OCI-LY7 (cell line): ENCODE results near the gene FAM107B. TPM values are rescaled to one million over a fixed set of nuclear protein-coding genes. Genes with fewer than 3 reads are reported as not detected.

Experiments used
- BruUV-seq: library from RNA; stranded (reverse); fragments of 400-500 nt; replicated peaks from 2 replicates; lab custom pipeline; 2021; lab: Mats Ljungman, UMichigan
- CTCF ChIA-PET: fragments of 300-600 bp; sonication (Branson Sonifier 250); formaldehyde crosslinking; loops from one replicate; lab custom pipeline; 2022; ENCODE audit warnings: antibody characterized with exemption; ENCODE audit not compliant: unreplicated experiment; lab: Charles Lee
- POLR2A ChIA-PET: fragments of 300-600 bp; sonication (Branson Sonifier 250); formaldehyde crosslinking; loops from one replicate; lab custom pipeline; 2022; ENCODE audit warnings: antibody characterized with exemption; lab: Charles Lee
- DNase-seq: peaks from one replicate; pipeline ENCODE4 v3.0.0-alpha.2; 2015; ENCODE audit warnings: low spot score
- H2AFZ ChIP-seq: fragments of 200-600 bp; sonication (generic), shearing (Covaris generic); 2 replicates; pipeline ENCODE4 v1.6.1; 2014; ENCODE audit warnings: mild to moderate bottlenecking, antibody characterized with exemption, low read length, moderate library complexity
- H3K27ac ChIP-seq: fragments of 200-600 bp; sonication (generic); 2 replicates; pipeline ENCODE4 v1.5.1; 2014; ENCODE audit warnings: mixed run types, low read depth, mild to moderate bottlenecking, moderate library complexity, low read length, inconsistent platforms; ENCODE audit not compliant: poor library complexity, severe bottlenecking
- H3K36me3 ChIP-seq: fragments of 200-600 bp; sonication (generic); 2 replicates; pipeline ENCODE4 v1.6.1; 2014; ENCODE audit warnings: mild to moderate bottlenecking, antibody characterized with exemption, low read length, moderate library complexity, mixed read lengths; ENCODE audit not compliant: insufficient read depth
- H3K4me1 ChIP-seq: fragments of 200-600 bp; sonication (generic); 2 replicates; pipeline ENCODE4 v1.5.1; 2014; ENCODE audit warnings: mild to moderate bottlenecking, low read length; ENCODE audit not compliant: insufficient read depth, poor library complexity, severe bottlenecking
- H3K4me2 ChIP-seq: fragments of 200-600 bp; sonication (generic); 2 replicates; pipeline ENCODE4 v1.6.1; 2014; ENCODE audit warnings: mild to moderate bottlenecking, low read length
- H3K4me3 ChIP-seq: fragments of 200-600 bp; sonication (generic); 2 replicates; pipeline ENCODE4 v1.5.1; 2014; ENCODE audit warnings: mild to moderate bottlenecking, low read depth, low read length; ENCODE audit not compliant: poor library complexity, severe bottlenecking
- H3K79me2 ChIP-seq: fragments of 200-600 bp; sonication (generic); 2 replicates; pipeline ENCODE4 v1.6.1; 2016; ENCODE audit warnings: low read depth, mild to moderate bottlenecking, low read length, moderate library complexity, mixed read lengths; ENCODE audit not compliant: insufficient read depth
- H3K9me2 ChIP-seq: fragments of 200-600 bp; sonication (generic); 2 replicates; pipeline ENCODE4 v1.6.1; 2016; ENCODE audit warnings: mild to moderate bottlenecking, low read length, mixed read lengths; ENCODE audit not compliant: insufficient read depth
- H3K9me3 ChIP-seq: fragments of 200-600 bp; sonication (generic); 2 replicates; pipeline ENCODE4 v1.6.1; 2014; ENCODE audit warnings: mild to moderate bottlenecking, mixed run types, low read length, mixed read lengths
- H4K20me1 ChIP-seq: fragments of 200-600 bp; sonication (generic); 2 replicates; pipeline ENCODE4 v1.6.1; 2014; ENCODE audit warnings: mild to moderate bottlenecking, antibody characterized with exemption, low read length, moderate library complexity, mixed read lengths; ENCODE audit not compliant: insufficient read depth
- EZH2phosphoT487 ChIP-seq: fragments of 200-600 bp; sonication (generic); IDR thresholded peaks from 2 replicates; pipeline ENCODE4 v1.6.1; 2018; ENCODE audit warnings: low read depth, borderline replicate concordance, mild to moderate bottlenecking, mixed run types, antibody characterized with exemption, low read length, moderate library complexity, mixed read lengths
- intact Hi-C: fragments of 100-400 bp; cut with micrococcal nuclease; formaldehyde crosslinking; loops from one replicate; pipeline ENCODE4 v1.10.0; 2022; ENCODE audit not compliant: unreplicated experiment
- total RNA-seq, 2 experiments: library from RNA; depleted of rRNA in 1 of 2; stranded (reverse); fragments of >200 nt in 1 of 2; shearing (Covaris generic) in 1 of 2; gene quantifications; 2 replicates each; pipeline ENCODE4 v1.2.3, GENCODE V29; 2014 to 2022
- TF ChIP-seq, protein P1 (sequence below): fragments of 200-600 bp; sonication (generic); conservative IDR thresholded peaks from 2 replicates; pipeline ENCODE4 v1.5.1; 2014; ENCODE audit warnings: mild to moderate bottlenecking, antibody characterized with exemption, low read length, moderate library complexity, mixed read lengths

FAM107B gene
- total RNA-seq, 2 experiments from 2014 or later = 114 to 398 TPM

DNA sequence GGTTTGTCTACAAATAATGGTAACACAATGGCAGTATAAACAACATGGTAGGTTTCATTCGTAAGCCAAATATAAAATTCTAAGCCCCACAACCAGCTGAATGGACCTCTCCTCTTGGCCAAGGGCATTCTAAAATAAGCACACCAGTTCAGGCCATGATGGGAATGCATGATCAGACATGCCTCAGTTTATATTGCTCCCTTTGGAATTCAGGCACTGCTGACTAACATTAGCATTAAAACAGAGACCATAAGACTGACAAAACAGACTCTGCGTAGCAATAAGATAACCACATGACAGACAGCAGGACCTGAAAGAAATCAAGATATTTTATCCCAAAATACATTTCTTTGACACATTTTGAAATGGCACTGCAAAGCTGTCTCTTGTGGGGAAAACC is 125.8 kb downstream of the FAM107B start:
- Histone ChIP-seq H3K79me2 (no peaks in the 10 kb centered on the region), H3K4me1 (peaks cover 85% of the 10 kb centered on the region), H2AFZ (peak overlapping the region; percentile 74; the same call in 1 of the 2 replicates), H3K4me3 (peak overlapping the region; percentile 56), H4K20me1 (no peaks in the 10 kb centered on the region), H3K27ac (peak overlapping the region; percentile 90), H3K4me2 (peak overlapping the region; percentile 93), H3K9me3 (no peaks in the 10 kb centered on the region), H3K9me2 (no peaks in the 10 kb centered on the region), H3K36me3 (no peaks in the 10 kb centered on the region)
- no peak for DNase-seq
- TF ChIP-seq, protein P1, sequence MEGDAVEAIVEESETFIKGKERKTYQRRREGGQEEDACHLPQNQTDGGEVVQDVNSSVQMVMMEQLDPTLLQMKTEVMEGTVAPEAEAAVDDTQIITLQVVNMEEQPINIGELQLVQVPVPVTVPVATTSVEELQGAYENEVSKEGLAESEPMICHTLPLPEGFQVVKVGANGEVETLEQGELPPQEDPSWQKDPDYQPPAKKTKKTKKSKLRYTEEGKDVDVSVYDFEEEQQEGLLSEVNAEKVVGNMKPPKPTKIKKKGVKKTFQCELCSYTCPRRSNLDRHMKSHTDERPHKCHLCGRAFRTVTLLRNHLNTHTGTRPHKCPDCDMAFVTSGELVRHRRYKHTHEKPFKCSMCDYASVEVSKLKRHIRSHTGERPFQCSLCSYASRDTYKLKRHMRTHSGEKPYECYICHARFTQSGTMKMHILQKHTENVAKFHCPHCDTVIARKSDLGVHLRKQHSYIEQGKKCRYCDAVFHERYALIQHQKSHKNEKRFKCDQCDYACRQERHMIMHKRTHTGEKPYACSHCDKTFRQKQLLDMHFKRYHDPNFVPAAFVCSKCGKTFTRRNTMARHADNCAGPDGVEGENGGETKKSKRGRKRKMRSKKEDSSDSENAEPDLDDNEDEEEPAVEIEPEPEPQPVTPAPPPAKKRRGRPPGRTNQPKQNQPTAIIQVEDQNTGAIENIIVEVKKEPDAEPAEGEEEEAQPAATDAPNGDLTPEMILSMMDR = no peak
- TF ChIP-seq EZH2phosphoT487 = no peak
- BruUV-seq = no TSS peak
- POLR2A ChIA-PET = interaction anchor here (1.0 to 3.6 kb wide), 3 partner anchors 9 to 91 kb away, joined by 3 to 24 read pairs (median 4); no protein-coding TSS in a partner anchor
- CTCF ChIA-PET = interaction anchor here (1.0 kb wide), 1 partner anchor 10 kb away, joined by 5 read pairs; no protein-coding TSS in a partner anchor
- intact Hi-C loops = loop anchor here (1.0 to 5.0 kb wide), 4 partner anchors 10 to 92 kb away; no protein-coding TSS in a partner anchor

DNA sequence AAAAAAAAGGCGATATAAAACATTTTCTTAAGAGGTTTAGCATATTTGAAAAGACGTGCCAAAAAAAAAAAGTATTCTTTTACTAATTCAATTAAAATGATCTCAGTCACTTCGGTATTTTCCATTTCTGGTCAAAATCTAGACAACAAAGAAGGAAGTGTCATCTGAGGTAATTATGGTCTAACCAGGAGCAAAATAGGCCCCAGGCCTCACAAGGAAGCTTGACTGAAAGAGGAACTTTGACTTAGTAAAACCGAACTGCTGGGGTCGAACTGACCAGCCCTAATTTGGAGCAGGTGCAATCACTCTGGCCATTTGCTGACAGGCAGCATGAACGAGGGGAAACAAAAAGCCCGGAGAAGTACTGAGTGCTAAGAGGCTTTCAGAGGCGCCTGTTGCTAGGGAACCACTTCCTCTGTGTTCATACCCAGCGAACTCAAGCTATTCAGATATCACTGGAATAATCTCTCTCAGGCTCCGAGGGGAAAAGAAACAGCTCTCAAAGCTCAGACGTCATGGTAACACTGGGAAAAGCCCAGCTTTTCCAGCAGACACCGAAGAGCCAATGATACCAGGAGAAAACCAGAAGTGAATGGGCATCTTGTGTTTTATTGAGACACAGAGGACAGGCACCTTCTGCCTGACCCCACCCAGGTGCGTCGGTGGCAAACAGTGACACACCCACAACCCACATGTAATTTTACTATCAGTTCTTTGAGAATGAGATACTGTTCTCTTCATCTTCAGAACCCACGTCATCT is 126.5 kb downstream of the FAM107B start:
- BruUV-seq = no TSS peak
- Histone ChIP-seq H3K9me2 (no peaks in the 10 kb centered on the region), H3K36me3 (no peaks in the 10 kb centered on the region), H2AFZ (peak overlapping the region; percentile 74), H3K27ac (peak overlapping the region; percentile 90), H4K20me1 (no peaks in the 10 kb centered on the region), H3K79me2 (no peaks in the 10 kb centered on the region), H3K4me1 (peaks cover 80% of the 10 kb centered on the region), H3K4me3 (peak overlapping the region; percentile 56), H3K9me3 (no peaks in the 10 kb centered on the region), H3K4me2 (peak overlapping the region; percentile 93)
- no peak for TF ChIP-seq EZH2phosphoT487
- ChIA-PET POLR2A (interaction anchor here (0.5 to 3.6 kb wide), 9 partner anchors 10 to 189 kb away, joined by 3 to 24 read pairs (median 4); no protein-coding TSS in a partner anchor), CTCF (interaction anchor here (1.0 kb wide), 1 partner anchor 9 kb away, joined by 5 read pairs; no protein-coding TSS in a partner anchor)
- intact Hi-C loops = loop anchor here (1.0 to 5.0 kb wide), 4 partner anchors 11 to 93 kb away; no protein-coding TSS in a partner anchor
- peak; percentile 94 for DNase-seq

DNA sequence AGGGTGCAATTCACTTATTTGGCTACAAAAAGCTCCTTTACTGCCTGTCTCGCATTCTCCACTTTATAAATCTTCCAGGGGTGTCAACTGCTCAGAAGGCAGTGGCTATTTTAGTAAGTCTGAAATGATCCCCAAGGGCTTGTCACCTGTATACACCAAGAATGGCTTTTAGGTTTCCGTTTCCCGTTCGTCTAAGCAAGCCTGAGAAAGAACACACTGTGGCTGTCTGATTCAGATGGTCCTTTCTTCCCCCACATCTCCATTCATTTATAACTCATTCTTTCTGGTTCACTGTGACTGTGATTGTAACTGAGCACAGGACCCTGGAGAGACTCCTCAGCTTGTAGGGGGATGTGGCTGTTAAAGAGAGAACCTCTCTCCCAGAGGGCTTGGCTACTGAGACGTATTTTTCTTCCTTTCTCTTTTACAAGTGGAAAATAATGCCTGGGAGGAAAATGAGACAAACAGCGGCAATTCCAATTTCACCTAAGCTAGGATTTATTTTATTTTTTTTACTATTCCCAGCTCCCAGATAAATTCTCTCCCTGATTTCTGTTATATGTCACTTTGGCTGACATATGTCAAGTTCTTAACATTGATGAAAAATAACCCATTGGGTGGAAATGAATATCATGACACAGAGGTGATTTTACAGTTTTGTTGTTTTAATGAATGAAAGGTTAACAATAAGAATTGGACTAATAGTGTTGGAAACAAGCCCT is 129.3 kb downstream of the FAM107B start:
- CTCF ChIA-PET = interaction anchor here (1.2 to 1.5 kb wide), 2 partner anchors 9 to 10 kb away, joined by 4 read pairs; no protein-coding TSS in a partner anchor
- H3K9me2 ChIP-seq = no peaks in the 10 kb centered on the region
- H3K9me3 ChIP-seq = no peaks in the 10 kb centered on the region; the same call in 1 of the 2 replicates
- peak overlapping the region; percentile 81; the same call in 1 of the 2 replicates for H2AFZ ChIP-seq
- intact Hi-C loops = loop anchor here (5.0 kb wide), 1 partner anchor 88 kb away; no protein-coding TSS in a partner anchor
- H3K27ac ChIP-seq = peak overlapping the region; percentile 83
- no peaks in the 10 kb centered on the region for H4K20me1 ChIP-seq
- TF ChIP-seq EZH2phosphoT487 = no peak
- TF ChIP-seq, protein P1 = no peak
- no peaks in the 10 kb centered on the region for H3K36me3 ChIP-seq
- peak; percentile 82 for DNase-seq
- peaks cover 64% of the 10 kb centered on the region for H3K4me1 ChIP-seq
- POLR2A ChIA-PET = interaction anchor here (0.9 to 2.2 kb wide), 7 partner anchors 10 to 52 kb away, joined by 3 to 12 read pairs (median 4); no protein-coding TSS in a partner anchor
- H3K79me2 ChIP-seq = no peaks in the 10 kb centered on the region
- no TSS peak for BruUV-seq
- H3K4me3 ChIP-seq = peak overlapping the region; percentile 40
- H3K4me2 ChIP-seq = peak overlapping the region; percentile 68
